Left lung (tissue), 10 donors: ENCODE measurements around the gene UBXN2A. TPM values are rescaled to one million over a fixed set of nuclear protein-coding genes. Genes with fewer than 3 reads are reported as not detected.

ENCODE experiments used
- ATAC-seq: fragments of 200-7000 bp; cut with Tn5 transposase; one replicate; pipeline ENCODE4 v1.9.1; 2020; ENCODE audit warnings: moderate library complexity
- DNase-seq, 4 donors: peaks; one replicate each; pipeline ENCODE4 v3.0.0-alpha.2; 2013 to 2020
- H3K27ac ChIP-seq, 2 donors: fragments of 200-600 bp; sonication (generic) in 1 of 2; one replicate each; pipeline versions ENCODE4 v1.5.0 to v1.8.0; 2020 to 2021
- H3K27me3 ChIP-seq, 2 donors: fragments of 200-600 bp; sonication (generic) in 1 of 2; one replicate each; pipeline versions ENCODE4 v1.5.0 to v1.8.0; 2020 to 2021
- H3K36me3 ChIP-seq, 2 donors: fragments of 200-600 bp; sonication (generic) in 1 of 2; one replicate each; pipeline versions ENCODE4 v1.5.0 to v1.8.0; 2020 to 2021
- H3K4me1 ChIP-seq, 2 donors: fragments of 200-600 bp; one replicate each; pipeline ENCODE4 v1.8.0; 2021
- H3K4me3 ChIP-seq, 2 donors: fragments of 200-600 bp; sonication (generic) in 1 of 2; one replicate each; pipeline versions ENCODE4 v1.5.0 to v1.8.0; 2020 to 2021; ENCODE audit warnings: mild to moderate bottlenecking in 1 of 2
- H3K9me3 ChIP-seq, 2 donors: fragments of 200-600 bp; sonication (generic) in 1 of 2; one replicate each; pipeline versions ENCODE4 v1.5.0 to v1.8.0; 2020 to 2021
- CTCF ChIP-seq, 2 donors: fragments of 200-600 bp; sonication (generic) in 1 of 2; IDR thresholded peaks; one replicate each; pipeline versions ENCODE4 v1.5.0 to v1.8.0; 2021; ENCODE audit warnings: antibody characterized with exemption in 2 of 2
- intact Hi-C, 2 donors: fragments of 100-400 bp; cut with DNase I; formaldehyde crosslinking; loops; one replicate each; pipeline versions ENCODE4 v1.11.2 to v1.14.2; 2022
- polyA plus RNA-seq, 6 donors: library from polyadenylated mRNA; unstranded; fragments of 120-200 nt; gene quantifications; one replicate each; pipeline ENCODE4 v1.2.1, GENCODE V29; 2013; ENCODE audit not compliant: insufficient read length in 6 of 6
- total RNA-seq, 2 donors: library from RNA; stranded (reverse); fragmentation: NEBNext Ultra II Directional; extraction: Animal tissue kit (Norgen Biotek cat#: 25700); gene quantifications; one replicate each; pipeline ENCODE4 v1.2.1, GENCODE V29; 2021
- donor health status: DM: no; HTN: yes; CAD: no.
- donor health status: DM: no; HTN: no; CAD: no.

Gene UBXN2A
- total and polyA plus RNA-seq, 8 donors: 13.4 to 24.1 (median 21.4) TPM

- Histone ChIP-seq H3K36me3 (no peaks in the 10 kb centered on the region), H3K9me3 (no peaks in the 10 kb centered on the region), H3K27ac (peak overlapping the region; percentile 99 to 100), H3K4me3 (peak overlapping the region; percentile 88 to 91), H3K27me3 (no peaks in the 10 kb centered on the region), H3K4me1 (peaks cover 7 to 60% of the 10 kb centered on the region in 2 donors)
- intact Hi-C loops: no loop called here
- DNase-seq: peak in 2 of 4 donors; percentile 44 to 66
- TF ChIP-seq CTCF (IDR thresholded peaks at IDR 0.05): no peak
- ATAC-seq: peak; percentile 64
Observed at GRCh38 chr2:23925702-23926289, 14.5 kb upstream of the UBXN2A start.

GRCh38 chr2:23926290-23926749 lies 13.9 kb upstream of the UBXN2A start:
- peak in 2 of 4 donors; percentile 64 to 91 for DNase-seq
- intact Hi-C loops: no loop called here

GRCh38 chr2:23926750-23927571 lies 13.3 kb upstream of the UBXN2A start, which contains the start of gene ATAD2B:
TSS of gene ATAD2B (minus strand) at chr2:23927123. CDS start at chr2:23926770, 353 bp downstream.
- no peaks in the 10 kb centered on the region for H3K27me3 ChIP-seq
- DNase-seq (peak; percentile 92 to 99 (median 97)), ATAC-seq (peak; percentile 94)
- peaks cover 7 to 53% of the 10 kb centered on the region in 2 donors for H3K4me1 ChIP-seq
- peak within 1 kb of the TSS; percentile 88 to 91 for H3K4me3 ChIP-seq
- no peaks in the 10 kb centered on the region for H3K36me3 ChIP-seq
- H3K27ac ChIP-seq: peak within 1 kb of the TSS; percentile 99 to 100
- no peaks in the 10 kb centered on the region for H3K9me3 ChIP-seq
- intact Hi-C loops: no loop called here
- peak; percentile 84 to 94 for TF ChIP-seq CTCF (IDR thresholded peaks at IDR 0.05)

More at GRCh38 chr2:23926290-23926749, 13.9 kb upstream of the UBXN2A start:
- Histone ChIP-seq H3K27ac (peak overlapping the region; percentile 99 to 100), H3K4me1 (peaks cover 7 to 59% of the 10 kb centered on the region in 2 donors), H3K9me3 (no peaks in the 10 kb centered on the region), H3K27me3 (no peaks in the 10 kb centered on the region), H3K4me3 (peak overlapping the region; percentile 88 to 91), H3K36me3 (no peaks in the 10 kb centered on the region)
- peak; percentile 58 for ATAC-seq
- TF ChIP-seq CTCF (IDR thresholded peaks at IDR 0.05): no peak

- DNase-seq (no peak), ATAC-seq (no peak)
- H3K4me1 ChIP-seq: peaks cover 0 to 7% of the 10 kb centered on the region in 2 donors
- H3K4me3 ChIP-seq: no peak overlapping the region
- TF ChIP-seq CTCF (IDR thresholded peaks at IDR 0.05): no peak
- no peaks in the 10 kb centered on the region for H3K27me3 ChIP-seq
- H3K36me3 ChIP-seq: no peaks in the 10 kb centered on the region
- no peaks in the 10 kb centered on the region for H3K9me3 ChIP-seq
- H3K27ac ChIP-seq: no peak overlapping the region
- intact Hi-C loops: no loop called here
Observed at GRCh38 chr2:23934259-23934658, 6.0 kb upstream of the UBXN2A start.
